GM21526 (cell line): ENCODE measurements around the gene ABCC6.

Experiments
- ATAC-seq: cut with Tn5 transposase; IDR thresholded peaks from one replicate; pipeline ENCODE4 v1.9.1; 2021; ENCODE audit warnings: moderate library complexity; ENCODE audit not compliant: unreplicated experiment, low FRiP score

The ABCC6 gene

DNA sequence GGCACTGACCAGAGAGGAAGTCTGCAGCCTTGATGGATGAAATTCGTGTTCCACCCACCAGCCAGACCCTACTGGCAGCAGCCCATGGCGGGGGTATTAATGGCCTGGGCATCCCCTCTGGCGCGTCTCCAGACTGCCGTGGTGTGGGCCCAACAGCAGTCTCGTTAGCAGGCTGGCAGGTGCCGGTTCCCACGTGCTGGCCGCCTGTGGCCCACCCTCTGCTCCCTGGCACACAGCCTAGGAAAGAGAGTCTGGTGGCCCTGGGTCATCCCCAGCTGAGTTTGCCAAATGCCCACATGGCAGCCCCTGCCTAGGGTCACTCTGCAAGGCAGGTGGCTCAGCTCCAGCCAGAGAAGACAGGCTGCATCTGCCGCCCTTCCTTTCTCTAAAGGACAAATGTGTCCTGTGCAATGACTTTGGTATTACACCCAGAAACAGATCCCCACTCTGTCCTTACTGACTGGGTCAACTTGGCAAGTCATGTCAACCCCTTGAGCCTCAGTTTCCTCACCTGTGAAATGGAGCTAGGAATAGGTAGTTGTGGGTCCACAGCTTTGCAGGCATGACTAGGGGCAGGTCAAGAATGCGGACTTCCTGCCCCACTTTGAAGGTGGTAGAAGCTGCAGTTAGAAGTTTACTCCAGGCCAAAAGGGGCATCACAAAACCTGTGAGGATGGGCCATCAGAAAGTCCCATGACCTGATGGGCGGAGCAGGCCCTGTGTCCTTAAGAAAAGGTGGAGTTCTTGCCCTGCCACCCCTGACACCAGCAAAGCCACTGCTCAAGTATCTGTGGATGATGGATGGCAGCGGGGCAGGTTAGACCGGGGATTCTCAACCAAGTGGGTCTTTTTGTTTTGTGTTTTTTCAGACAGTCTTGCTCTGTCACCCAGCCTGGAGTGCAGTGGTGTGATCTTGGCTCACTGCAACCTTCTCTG, 76.6 kb downstream of the ABCC6 start:
- ATAC-seq: no peak

- ATAC-seq: no peak
Measured at GRCh38 chr16:16145286-16145685, 78.0 kb downstream of the ABCC6 start.

- ATAC-seq: no peak
Measured at GRCh38 chr16:16144416-16144815, 78.9 kb downstream of the ABCC6 start.

DNA sequence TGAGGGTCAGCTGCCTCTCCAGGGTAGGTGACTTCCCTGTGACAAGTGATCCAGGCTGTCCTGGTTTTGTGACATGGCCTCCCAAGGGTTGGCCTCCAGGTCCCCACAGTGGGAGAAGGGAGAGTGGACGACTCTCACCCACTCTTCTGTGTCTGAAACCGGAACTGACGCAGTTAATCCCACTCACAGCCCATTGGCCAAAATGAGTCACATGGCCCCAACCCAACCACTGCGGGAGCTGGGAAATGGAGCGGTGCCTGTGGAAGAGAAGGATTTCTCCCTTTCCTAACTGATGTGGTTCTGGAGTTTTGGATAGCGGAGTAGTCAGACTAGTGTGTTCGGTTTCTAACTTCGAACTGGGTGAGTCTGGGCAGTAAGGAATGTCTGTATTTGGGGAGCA, 79.4 kb downstream of the ABCC6 start:
- no peak for ATAC-seq

- no peak for ATAC-seq
Measured at GRCh38 chr16:16143038-16143763, 80.1 kb downstream of the ABCC6 start.

DNA sequence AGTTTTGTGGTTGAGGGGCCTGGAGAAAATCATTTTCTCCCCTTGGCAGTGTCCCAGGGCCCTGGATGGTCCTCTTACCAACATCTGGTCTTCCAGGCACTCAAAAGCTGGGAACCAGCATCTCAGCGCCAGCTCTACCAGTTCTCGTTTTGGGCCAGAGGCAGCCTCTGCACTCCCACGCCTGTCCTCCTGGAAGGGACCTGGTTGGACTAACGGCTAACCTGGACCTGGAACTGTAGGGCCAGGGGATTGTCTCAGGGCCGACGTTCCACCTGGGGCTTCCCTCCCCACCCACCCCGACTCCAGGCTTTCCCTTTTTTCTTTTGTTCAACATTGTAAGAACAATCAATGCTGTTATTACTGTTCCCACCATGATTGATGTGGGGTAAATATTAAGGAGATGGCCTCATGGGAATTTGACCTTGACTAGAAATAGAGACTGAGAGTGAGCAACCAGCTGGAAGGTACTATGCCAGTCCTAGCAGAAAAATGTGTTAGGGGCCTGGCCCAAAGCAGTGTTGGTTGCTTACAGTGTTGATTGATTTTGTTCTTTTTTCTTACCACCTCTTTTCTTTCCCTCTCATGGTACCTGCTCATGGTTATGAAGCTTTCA, 81.4 kb downstream of the ABCC6 start:
- ATAC-seq: no peak

DNA sequence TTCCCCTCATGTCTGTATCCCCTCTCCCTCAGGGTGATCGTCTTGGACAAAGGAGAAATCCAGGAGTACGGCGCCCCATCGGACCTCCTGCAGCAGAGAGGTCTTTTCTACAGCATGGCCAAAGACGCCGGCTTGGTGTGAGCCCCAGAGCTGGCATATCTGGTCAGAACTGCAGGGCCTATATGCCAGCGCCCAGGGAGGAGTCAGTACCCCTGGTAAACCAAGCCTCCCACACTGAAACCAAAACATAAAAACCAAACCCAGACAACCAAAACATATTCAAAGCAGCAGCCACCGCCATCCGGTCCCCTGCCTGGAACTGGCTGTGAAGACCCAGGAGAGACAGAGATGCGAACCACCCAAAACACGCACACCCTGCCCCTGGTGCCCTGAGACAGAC, 82.2 kb downstream of the ABCC6 start:
- no peak for ATAC-seq

- ATAC-seq: no peak
Measured at GRCh38 chr16:16140537-16140936, 82.8 kb downstream of the ABCC6 start.

DNA sequence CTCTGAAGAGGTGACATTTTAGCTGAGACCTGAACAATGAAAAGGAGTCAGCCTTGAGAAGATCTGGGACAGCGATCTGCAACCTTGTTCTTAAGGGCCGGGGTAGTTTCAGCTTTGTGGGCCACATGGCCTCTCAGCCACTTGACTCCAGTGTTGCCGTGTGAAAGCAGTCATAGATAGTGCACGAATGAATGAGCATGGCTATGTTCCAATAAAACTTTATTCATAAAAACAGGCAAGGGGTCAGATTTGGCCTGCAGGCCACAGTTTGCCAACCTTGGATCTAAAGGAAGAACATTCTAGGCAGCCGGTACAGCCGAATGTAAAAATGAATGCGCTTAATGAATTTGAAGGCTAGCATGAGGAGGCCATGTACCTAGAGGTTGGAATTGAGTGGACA, 83.5 kb downstream of the ABCC6 start:
- ATAC-seq: no peak

DNA sequence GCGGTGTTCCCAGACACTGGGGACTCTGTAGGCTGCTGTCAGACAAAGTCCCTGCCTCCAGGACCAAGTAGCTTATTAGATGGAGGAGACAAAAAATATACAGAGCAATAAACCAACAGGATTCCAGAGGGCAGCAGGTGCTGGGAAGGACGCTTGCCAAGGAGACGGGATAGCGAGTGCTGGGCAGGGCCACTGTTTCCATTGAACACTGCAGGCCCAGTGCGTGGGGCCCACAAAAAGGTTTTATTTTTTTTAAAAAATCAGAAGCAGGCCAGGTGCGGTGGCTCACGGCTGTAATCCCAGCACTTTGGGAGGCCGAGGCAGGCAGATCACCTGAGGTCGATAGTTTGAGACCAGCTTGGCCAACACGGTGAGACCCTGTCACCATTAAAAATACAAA, 84.2 kb downstream of the ABCC6 start:
- ATAC-seq: no peak

- no peak for ATAC-seq
Measured at GRCh38 chr16:16138034-16138635, 85.2 kb downstream of the ABCC6 start.

GRCh38 chr16:16137110-16137509, 86.2 kb downstream of the ABCC6 start:
- no peak for ATAC-seq

- no peak for ATAC-seq
Measured at GRCh38 chr16:16136588-16136987, 86.7 kb downstream of the ABCC6 start.

- no peak for ATAC-seq
Measured at GRCh38 chr16:16133943-16134604, 89.2 kb downstream of the ABCC6 start.

GRCh38 chr16:16131659-16132058, 91.6 kb downstream of the ABCC6 start:
- ATAC-seq: no peak

GRCh38 chr16:16131204-16131603, 92.1 kb downstream of the ABCC6 start:
- ATAC-seq: no peak

DNA sequence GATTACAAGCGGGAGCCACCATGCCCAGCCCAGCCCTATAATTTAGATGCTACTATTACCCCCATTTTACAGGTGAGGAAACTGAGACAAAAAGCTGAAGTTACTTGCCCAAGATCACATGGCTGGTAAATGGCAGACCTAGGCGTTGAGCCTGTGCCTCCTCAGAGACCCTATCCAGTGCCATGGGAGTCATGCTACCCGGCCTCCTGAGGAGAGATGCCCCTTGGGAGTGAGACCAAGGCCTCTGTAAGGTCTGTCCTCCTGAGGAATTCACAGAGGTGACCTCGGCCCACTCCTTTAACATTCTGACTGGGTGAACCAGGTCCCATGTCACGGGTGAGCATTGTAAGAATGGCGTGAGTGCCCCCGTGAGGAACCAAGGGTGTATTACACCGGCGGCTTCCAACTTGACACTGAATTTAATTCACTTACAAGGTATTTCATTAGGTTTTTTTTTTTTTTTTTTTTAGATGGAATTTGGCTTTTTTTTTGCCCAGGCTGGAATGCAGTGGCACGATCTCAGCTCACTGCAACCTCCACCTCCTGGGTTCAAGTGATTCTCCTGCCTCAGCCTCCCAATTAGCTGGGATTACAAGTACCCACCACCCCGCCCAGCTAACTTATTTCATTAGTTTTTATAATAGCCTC, 95.7 kb downstream of the ABCC6 start:
- ATAC-seq: no peak

- no peak for ATAC-seq
Measured at GRCh38 chr16:16126896-16127295, 96.4 kb downstream of the ABCC6 start.

- ATAC-seq: no peak
Measured at GRCh38 chr16:16124974-16125373, 98.3 kb downstream of the ABCC6 start.

- ATAC-seq: no peak
Measured at GRCh38 chr16:16124438-16124837, 98.9 kb downstream of the ABCC6 start.
